GM21528 (cell line): ENCODE results near the gene SERINC2.

Experiments
- ATAC-seq: cut with Tn5 transposase; IDR thresholded peaks from one replicate; pipeline ENCODE4 v1.9.1; 2021; ENCODE audit warnings: mild to moderate bottlenecking, moderate library complexity; ENCODE audit not compliant: unreplicated experiment, low FRiP score

Gene SERINC2

DNA sequence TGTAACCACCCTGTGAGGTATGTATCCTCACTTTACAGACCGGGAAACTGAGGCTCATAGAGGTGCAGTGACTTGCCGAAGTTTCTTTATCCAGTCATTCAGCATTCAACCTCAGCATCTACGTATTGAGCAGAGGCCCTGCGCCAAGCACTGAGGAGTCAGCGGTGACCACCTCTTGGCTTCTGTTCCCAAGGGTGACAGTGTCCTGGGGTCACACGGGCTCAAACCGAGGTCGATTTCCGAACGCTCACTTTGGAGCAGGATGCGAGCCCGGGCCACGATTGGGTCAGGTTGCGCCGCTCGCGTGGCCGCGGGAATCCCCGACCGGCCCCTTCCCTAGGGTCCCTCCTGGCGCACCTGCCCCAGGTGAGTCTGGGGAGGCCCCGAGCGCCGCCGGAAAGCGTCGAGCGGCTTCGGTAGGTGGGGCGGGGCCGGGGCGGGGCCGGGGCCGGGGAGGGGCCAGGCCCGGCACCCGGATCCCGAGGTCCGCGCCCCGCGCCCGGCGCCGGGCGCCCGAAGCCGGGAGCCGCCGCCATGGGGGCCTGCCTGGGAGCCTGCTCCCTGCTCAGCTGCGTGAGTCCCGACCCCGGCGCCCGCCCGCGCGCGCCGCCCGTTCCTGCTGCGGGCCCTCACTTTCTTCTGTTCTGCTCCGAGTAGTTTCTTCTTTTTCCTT, at the start of gene SERINC2:
TSS of gene SERINC2 (plus strand) at position 482 of the 673 bp plus-strand sequence. CDS start at position 535, 53 bp downstream.
- no peak for ATAC-seq

DNA sequence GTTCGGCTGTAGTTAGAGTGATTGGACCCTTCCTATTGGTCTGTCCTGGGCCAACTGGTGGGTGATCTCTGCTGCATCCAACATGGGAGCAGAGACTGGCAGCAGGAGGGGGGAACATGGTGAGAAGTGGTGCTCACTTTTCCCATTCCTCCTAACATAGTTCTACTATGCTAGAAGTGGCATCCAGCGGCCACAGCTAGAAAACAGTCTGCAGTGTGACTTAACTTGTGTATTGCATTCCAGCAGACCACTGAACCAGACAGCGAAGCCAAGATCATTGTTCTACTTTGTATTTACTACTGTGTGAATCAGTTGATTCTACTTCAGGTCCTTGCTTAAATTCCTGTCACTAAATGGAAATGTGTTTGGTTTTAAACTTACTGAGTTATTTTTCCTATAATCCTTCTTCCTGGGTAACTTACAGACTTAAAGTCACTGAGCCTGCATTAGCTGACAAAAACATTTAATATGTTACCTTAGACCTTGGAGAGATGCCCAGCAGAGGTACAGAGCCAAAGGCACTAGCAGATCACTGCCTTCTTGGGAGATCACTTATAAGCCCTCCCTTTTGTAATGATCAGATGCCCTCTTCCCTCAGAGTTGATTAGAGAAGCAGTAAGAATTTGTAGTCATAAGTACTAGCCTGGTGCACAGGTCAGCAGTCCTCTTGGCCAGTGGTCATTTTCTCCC, 48.3 kb upstream of the SERINC2 start:
- no peak for ATAC-seq

DNA sequence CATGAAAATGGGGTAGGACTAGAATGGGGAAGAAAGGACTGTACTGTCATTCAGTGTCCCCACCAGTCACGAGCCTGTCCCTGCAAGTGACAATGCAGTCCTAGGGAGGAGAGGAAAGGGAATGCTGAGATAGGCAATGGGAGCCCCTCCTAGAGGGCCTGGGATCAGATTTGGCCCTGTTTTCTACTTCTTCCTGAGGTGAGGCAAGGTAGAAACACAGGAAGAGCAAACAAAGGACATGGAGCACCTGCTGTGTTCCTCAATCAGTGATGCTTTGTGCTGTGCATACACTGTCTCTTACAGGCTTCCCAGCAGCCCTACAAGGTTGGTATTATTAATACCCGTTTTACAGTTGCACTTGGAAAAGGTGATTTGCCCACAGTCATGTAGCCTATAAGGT, 46.2 kb upstream of the SERINC2 start:
- no peak for ATAC-seq

DNA sequence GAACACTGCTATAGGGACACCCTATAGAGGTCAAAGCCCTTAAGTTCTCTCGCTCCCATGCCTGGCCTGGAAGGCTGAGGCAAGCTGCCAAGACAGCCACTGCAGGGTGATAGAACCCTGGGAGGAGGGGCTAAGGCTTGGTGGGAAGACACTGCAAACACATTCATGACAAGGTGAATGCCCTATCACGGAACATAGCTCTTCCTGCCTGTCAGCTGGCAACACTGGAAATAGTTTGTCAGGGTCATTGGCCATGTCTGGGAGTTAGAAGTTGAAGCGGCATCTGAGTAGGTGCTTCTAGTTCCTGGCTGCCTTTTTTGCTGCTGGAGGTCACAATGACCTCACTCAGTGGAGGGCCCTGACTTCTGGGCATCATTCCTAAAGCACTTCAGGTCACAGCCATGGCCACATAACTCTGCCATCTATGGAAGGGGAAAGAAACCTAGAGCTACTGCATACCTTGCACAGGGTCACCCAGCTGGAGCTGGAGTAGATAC, 44.4 kb upstream of the SERINC2 start:
- no peak for ATAC-seq

DNA sequence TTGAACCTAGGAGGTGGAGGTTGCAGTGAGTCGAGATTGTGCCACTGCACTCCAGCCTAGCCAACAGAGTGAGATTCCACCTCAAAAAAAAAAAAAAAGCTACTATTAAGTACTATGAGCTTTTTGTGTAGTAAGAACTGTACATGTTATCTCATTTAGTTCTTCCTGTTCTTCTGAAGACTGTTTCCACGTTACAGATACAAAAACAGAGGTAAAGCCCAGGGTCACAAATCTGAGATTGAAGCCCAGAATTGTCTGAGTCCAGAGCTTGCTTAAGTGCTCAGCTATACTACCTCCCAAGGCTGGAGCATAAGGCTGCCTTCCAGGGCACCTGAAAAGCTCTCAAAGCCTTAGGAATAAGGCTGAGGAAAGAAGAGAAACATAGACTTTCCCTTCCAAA, 43.0 kb upstream of the SERINC2 start:
- ATAC-seq, result no peak

DNA sequence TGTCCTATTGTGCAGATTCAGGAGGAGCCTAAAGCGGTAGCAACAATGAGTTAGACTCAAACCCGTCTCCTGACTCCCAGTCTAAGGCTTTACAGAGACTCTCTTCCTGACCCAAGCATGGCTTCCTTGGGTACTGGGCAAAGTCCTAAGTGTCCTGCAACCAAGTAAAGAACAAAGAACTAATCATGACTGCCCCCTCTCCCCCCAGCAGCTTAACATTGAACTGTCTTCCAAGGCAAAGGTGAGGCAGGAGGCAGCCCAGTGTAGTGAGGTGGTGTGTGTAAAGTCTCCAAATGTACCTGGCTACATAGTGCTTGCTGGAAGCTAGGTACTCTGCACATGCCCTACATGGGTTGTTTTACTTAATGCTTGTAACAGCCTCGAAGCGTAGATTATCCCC, 42.4 kb upstream of the SERINC2 start:
- ATAC-seq, result no peak

DNA sequence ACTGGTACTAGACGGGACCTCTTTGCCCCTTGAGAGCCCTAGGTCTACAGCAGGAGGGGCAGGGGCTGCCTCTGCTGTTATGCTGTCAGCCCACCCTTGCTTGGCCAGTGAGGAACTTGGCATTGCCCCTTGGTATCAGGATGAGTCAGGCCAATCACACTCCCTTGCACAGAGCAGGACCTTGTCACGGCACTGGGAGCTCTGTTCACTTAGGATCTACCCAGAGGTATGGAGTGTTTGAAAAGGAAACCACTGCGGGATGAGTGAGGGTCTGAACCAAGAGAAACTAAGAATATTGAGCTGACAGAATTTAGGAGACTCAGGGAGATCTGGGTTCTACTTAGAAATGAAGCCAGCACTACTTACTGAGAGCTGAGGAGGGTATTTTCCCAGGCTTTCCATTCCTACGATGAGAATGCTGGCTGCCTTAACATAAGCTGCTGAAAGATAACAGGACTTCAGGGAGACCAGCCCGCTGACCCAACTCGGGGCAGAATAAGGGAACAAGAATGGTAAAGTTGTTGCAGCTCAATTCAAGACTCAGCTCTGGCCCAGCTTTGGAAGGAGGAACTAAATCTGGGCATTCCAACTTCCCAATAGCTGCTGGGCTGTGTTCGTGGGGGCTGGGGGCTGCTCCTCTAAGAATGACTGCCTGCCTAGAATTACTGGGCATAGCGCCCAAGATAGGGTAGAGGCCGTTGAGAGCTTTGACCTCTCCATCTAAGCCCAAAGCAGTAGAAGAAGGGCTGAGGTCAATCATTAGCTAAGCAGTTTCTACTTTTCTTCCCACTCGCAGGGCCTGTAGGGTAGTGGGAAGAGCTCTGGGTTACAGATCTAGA, 41.7 kb upstream of the SERINC2 start:
- ATAC-seq, result no peak

DNA sequence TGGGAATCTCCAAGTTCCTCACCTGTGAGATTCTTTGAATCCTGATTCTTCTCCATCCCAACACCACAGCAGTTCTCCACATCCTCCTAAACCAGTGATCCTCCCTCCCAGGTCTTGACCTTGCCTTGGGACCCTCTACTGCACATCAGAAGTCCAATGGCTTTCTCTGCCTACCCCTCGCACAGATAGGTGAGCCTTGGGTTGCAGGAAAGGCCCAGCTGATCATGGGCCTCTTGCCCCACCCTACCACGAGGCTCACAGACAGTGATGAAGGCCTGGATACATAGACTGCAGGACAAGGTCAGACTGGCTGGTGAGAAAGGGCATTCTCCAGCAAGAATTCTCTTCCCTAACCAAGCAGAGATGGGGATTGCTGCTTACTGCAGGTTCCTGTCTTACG, 41.0 kb upstream of the SERINC2 start:
- ATAC-seq, result no peak

DNA sequence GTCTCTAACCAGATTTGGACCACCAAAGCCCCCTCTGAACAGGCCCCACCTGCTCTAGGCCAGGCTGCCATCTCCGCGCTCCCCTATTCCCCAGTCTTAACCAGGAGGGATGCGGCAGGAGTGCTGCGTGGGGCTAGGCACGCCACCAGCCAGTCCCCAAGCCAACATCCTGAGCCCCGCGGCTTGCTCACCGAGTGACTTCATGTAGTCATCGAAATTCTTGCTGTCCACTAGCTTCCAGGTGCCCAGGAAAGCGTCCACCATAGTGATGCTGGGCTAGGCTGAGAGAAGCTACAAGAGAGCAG, 40.3 kb upstream of the SERINC2 start:
- ATAC-seq, result no peak

DNA sequence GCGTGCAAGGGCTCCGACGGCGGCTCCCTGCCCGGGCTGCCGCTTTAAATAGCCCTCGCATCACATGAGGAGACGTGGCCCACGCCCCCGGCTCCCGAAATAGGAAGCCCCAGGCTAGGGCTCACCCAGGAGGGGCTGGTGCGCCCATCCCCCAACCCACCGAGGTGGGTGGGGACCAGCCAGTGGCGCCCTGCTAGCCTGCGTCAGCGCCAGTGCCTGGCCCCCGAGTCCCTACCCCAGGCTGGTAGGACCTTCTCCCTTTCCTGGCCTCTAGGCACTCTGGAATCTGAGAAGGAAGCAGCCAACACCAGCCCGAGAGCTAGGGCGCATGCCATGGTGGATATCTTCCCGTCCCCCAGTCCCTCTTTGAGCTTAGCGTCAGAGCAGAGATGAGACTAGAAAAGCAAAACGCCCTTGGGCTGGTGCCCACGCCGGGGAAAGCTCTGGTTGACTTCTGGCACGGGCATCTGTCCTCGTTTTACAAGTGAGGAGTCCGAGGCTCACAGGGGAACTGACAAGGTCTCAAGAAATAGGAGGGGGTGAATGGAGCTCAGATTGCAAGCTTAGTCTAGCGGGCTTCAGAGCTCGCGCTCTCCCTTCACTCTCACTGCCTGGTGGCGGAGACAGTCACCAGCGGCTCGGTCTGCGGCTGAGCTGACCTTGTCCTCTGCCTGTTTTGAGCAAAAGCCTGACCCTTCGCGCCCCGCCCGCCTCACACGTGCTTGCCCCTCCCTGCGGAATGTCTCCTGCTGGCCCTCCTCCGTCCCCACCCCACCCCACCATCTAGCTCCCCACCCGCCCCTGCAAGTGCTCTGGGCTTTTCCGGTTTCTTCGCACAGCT, 39.7 kb upstream of the SERINC2 start, which contains the start of gene FABP3:
TSS of gene FABP3 (minus strand) at position 21 of the 841 bp plus-strand sequence. CDS start 62 bp downstream, outside the sequence.
- no peak for ATAC-seq

DNA sequence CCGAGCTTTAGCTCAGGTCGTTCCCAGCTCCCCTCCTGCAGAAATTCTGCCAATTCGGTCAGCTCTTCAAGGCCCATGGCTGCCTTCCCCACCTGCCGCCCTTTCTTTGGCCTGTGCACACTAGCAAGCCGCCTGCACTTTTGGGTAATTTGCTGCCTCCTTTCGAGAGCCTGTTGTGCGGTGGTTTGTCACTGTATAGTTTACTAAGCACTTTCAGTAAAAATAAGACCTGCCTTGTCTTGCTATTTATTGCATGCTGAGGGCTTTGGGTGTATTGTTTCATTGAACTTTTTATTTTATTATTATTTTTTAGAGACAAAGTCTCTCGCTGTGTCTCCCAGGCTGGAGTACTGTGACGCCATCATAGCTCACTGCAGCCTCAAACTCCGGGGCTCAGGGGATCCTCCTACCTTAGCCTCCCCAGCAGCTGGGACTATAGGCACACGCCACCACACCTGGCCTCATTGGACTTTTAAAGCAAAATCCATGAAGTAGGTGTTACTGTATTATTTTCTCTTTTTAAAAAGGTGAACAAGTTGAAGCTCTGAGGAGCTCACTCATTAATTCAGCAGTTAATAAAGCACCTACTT, 39.0 kb upstream of the SERINC2 start:
- no peak for ATAC-seq

DNA sequence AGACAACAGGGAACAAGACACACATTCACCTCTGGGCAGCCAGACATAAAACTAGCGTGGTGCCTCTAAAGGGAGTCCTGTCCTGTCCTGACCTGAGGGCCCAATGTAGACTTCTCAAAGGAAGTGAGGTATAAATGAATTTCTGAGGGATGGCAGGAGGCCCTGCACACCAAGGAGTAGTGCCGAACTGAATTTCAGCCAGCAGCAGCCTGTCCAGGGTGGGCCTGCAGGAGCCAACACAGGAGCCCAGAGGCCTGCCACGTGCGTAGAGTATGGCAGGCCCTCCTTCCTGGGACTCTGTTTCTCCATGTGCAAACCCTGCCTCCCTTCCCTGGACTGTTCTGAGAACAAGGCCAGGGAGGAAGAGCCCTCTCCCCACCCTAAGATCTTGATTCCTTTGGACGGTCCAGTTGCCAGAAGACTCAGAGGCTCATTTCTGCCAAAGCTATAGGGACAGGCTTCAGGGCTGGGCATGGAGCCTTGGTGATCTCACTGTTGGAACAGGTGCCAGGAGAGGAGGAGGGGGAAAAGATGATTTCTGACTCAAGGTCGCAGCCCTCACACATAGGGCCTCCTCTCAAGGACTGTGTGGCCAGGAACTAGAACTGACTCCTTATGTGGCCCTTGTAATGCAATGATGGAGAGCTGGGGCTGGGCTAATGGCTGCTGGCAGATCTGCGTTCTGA, 38.4 kb upstream of the SERINC2 start:
- ATAC-seq, result no peak

DNA sequence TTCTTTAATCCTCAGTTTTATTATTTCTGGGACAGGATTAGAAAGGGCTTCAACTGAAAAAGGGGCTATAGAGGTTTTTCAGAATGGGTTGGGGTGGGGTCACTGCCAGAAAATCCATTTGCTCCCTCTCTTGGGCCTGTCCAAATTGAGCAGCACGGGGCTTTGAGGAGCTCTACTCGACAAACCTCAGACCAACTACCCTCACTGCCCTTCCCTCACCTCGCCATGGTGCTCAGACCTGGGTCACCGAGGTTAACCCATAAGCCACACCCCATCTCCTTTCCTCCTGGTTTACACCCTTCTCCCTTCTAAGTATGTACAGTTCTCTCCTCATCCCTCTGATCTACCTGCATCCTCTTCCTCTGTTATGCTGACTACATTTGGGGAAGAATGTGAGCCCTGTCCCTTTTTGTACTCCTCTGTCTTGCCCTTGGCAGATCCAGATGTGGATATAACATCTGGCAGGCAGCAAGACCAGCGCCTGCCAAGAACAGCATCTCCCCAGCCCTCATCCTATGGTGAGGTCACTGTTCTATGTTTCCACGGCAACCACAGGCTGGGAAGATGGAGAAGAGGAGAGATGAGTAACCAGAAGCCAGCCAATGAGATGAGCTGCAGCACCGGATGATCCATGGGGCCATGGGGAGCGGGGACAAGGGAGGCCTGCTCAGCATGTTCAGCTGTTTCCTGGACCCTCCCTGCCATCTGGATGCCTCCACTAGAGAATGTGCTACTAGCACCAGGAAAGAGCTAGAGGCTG, 36.5 kb upstream of the SERINC2 start:
- ATAC-seq, result no peak

DNA sequence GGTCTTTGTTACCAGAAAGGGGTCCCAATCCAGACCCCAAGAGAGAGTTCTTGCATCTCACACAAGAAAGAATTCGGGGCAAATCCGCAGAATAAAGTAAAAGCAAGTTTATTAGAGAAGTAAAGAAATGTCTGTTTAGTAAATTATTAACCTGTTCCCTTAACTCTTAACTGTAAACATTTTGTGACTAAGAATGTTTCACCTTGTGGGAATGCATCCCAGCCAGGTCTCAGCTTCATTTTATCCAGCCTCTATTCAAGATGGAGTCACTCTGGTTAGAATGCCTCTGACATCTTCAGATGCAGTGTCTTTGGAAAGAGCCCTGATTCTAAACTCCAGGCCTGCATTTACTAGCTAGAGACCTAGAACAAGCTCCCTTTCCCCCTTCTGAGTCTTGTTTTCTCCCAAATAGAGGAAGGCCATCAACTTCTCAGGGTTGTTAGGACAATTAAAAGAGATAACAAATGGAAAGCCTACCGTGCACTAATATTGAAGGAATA, 35.6 kb upstream of the SERINC2 start:
- ATAC-seq, result no peak

DNA sequence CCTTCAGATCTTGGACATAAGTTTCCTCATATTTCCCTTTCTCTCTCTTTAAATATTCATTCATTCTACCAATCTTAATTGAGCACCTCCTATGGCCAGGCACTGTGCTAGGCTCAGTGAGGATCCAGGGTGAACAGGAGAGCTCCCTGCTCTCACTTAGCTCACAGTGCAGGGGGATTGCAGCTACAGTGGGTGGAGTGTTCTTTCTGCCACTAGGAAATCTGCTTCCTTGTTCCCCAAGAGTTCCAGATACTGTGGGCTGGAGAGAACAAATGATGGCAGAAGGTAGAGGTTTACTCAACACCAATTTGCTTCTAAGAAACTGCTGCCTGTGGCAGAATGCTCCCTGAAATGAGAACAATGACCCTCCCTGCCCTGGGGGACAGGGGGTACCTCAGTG, 35.0 kb upstream of the SERINC2 start:
- no peak for ATAC-seq

DNA sequence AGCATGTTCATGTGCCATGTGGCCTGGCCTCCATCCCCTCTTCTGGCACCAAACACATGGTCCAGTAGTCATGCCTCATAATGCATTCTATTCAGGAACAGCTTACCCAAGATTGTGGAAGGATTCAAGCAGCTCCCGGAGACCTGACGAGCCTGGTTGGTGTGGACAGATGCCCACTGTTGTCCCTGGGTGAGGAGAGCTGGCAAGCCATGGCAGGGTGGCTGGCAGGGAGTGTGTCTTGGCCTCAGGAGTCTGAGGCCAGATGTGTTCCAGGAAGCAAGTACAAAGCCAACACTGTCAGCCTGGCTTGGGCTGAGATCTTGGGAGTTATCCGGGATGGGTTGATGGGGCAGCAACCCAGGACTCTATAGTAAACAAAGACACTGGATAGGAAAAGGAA, 32.8 kb upstream of the SERINC2 start:
- ATAC-seq, result no peak

DNA sequence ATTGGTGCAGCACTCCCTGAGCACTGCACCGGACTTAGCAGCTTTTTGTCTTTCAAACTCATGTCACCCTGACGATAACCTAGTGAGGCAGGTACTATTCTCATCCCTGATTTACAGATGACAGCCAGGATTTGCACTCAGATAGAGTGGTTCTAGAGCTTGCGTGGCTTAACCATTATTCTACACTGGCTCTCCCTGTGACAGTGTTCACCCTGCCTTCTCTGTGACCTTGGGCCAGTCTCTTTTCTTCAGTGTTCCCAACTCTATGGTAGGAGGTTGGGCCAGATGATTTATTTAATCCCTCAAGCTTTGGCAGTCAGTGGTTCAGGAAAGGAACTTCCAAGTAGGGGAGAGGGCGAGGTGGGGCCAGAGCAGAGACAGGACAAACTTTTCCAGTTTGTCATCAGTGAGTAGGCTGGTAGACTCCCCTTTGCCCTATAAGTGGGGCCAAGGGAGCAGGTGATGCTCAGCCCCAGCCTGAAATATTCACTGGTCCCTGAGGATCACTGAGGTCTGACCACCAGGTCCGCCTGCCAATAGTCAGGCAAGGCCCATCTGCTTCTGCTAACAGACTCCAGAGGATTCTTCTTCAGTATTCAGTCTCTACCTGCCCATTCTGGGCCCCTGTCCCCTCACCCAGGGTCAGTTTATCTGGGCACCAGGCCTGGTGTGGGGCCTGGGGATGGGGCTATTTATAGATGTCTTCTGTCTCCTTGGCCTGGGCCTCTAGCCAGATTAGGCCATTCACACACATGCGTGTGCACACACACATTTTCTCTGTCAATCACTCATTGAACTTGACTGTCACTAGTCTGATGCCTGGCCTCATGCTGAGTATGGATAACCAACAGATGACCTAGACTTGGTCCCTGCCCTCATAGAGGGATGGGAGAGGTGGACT, 31.4 kb upstream of the SERINC2 start:
- no peak for ATAC-seq
